Heart right ventricle (tissue), 16 donors: ENCODE measurements around the gene DDX1. TPM values are rescaled to one million over a fixed set of nuclear protein-coding genes. Genes with fewer than 3 reads are reported as not detected.

ENCODE experiments used
- ATAC-seq, 8 donors: fragments of 200-7000 bp; cut with Tn5 transposase; one replicate each; pipeline ENCODE4 v1.9.1; 2020; ENCODE audit warnings: mild to moderate bottlenecking in 8 of 8, moderate library complexity in 8 of 8, moderate number of reproducible peaks in 1 of 8
- DNase-seq, 2 donors: peaks; one replicate each; pipeline ENCODE4 v3.0.0-alpha.2; 2020
- H3K27ac ChIP-seq, 10 donors: fragments of 200-600 bp; sonication (generic) in 2 of 10; one replicate each; pipeline versions ENCODE4 v1.5.0 to v1.8.0; 2020 to 2022; ENCODE audit warnings: mild to moderate bottlenecking in 3 of 10
- H3K27me3 ChIP-seq, 7 donors: fragments of 200-600 bp; one replicate each; pipeline ENCODE4 v1.8.0; 2021 to 2022; ENCODE audit warnings: mild to moderate bottlenecking in 2 of 7
- H3K36me3 ChIP-seq, 9 donors: fragments of 200-600 bp; sonication (generic) in 1 of 9; one replicate each; pipeline versions ENCODE4 v1.5.0 to v1.8.0; 2020 to 2022; ENCODE audit warnings: mild to moderate bottlenecking in 2 of 9
- H3K4me1 ChIP-seq, 9 donors: fragments of 200-600 bp; sonication (generic) in 1 of 9; one replicate each; pipeline versions ENCODE4 v1.5.0 to v1.8.0; 2020 to 2022; ENCODE audit warnings: mild to moderate bottlenecking in 4 of 9
- H3K4me3 ChIP-seq, 10 donors: fragments of 200-600 bp; sonication (generic) in 2 of 10; one replicate each; pipeline versions ENCODE4 v1.5.0 to v1.8.0; 2020 to 2022; ENCODE audit warnings: mild to moderate bottlenecking in 7 of 10, moderate library complexity in 2 of 10
- H3K9me3 ChIP-seq, 11 donors: fragments of 200-600 bp in 10 of 11; sonication (generic) in 2 of 11; one replicate each; pipeline versions ENCODE4 v1.5.0 to v1.8.0; 2013 to 2022; ENCODE audit warnings: mild to moderate bottlenecking in 2 of 11, control low read depth in 1 of 11, moderate library complexity in 1 of 11
- CTCF ChIP-seq, 9 donors: fragments of 200-600 bp; sonication (generic) in 2 of 9; IDR thresholded peaks; one replicate each; pipeline versions ENCODE4 v1.5.0 to v1.8.0; 2021 to 2022; ENCODE audit warnings: antibody characterized with exemption in 9 of 9, mild to moderate bottlenecking in 5 of 9, moderate library complexity in 1 of 9
- WGBS, 2 donors: extraction: QIAGEN DNeasy Blood & Tissue Kit; methylation state at CpG; one replicate each; pipeline ENCODE4 v1.1.7; 2013; ENCODE audit warnings: inconsistent platforms in 1 of 2; 5-methylcytosine and 5-hydroxymethylcytosine counted together
- intact Hi-C, 10 donors: fragments of 100-400 bp; cut with DNase I; formaldehyde crosslinking; loops; one replicate each; pipeline versions ENCODE4 v1.11.1 to v1.14.2; 2022
- polyA plus RNA-seq, 2 donors: library from polyadenylated mRNA; stranded (reverse); fragments of 200-250 nt; gene quantifications; one replicate each; pipeline ENCODE4 v1.2.3, GENCODE V29; 2013
- total RNA-seq, 10 donors: library from RNA; stranded (reverse); fragmentation: NEBNext Ultra II Directional in 3 of 10; extraction: Animal tissue kit (Norgen Biotek cat#: 25700) in 3 of 10; gene quantifications; one replicate each; pipeline versions ENCODE4 v1.2.1 to v1.2.4, GENCODE V29; 2021 to 2023
- donor health status: Arrhythmogenic right ventricular cardiomyopathy.
- donor health status: ischemic (EF 13 %, LVEDD 7.1; RV severe dilation, severe dysfunction).
- donor health status: healthy with polysubstance abuse.
- donor health status: DM: no; HTN: yes; CAD: no.
- donor health status: DM: no; HTN: no; CAD: no.
- donor health status: ischemic (EF 25% LVEDD 6.9; RV normal size, moderate dysfunction).
- donor health status: ischemic (EF 25% LVEDD 5.7; RV mildly dilated, moderate dysfunction).
- donor health status: healthy.
- donor health status: DM: yes; HTN: yes; CAD: no.
- donor health status: Ischemic cardiomyopathy.
- donor health status: ischemic (EF 35%, LVEDD 5.7; RV mildly dilated, moderate dysfunction).
- donor health status: nonischemic (EF 11% LVEDD 7.7; RV severe dilation, severe dysfunction).
- donor health status: DM: yes; HTN: yes; CAD: no.
- donor health status: PGD.
- donor health status: ischemic (EF 29% LVEDD 5.4; RV normal size, mild dysfunction).
- donor health status: nonischemic (EF 23%, LVEDD 6.1; RV moderate dilation, normal function).

DDX1 gene
- total and polyA plus RNA-seq, 12 donors: 80.1 to 183 (median 157) TPM

- H3K27me3 ChIP-seq: no peaks in the 10 kb centered on the region
- intact Hi-C loops: no loop called here
- TF ChIP-seq CTCF (IDR thresholded peaks at IDR 0.05): no peak
- H3K4me1 ChIP-seq: peaks cover 0 to 14% (median 0%) of the 10 kb centered on the region in 9 donors
- 80 to 85% methylated on average over 6 of the region's 6 CpGs for WGBS, 2 donors
- H3K36me3 ChIP-seq: peaks cover 0 to 79% (median 31%) of the 10 kb centered on the region in 9 donors
- DNase-seq: no peak
- ATAC-seq: no peak
- no peak overlapping the region for H3K27ac ChIP-seq
- no peaks in the 10 kb centered on the region for H3K9me3 ChIP-seq
- H3K4me3 ChIP-seq: no peak overlapping the region
Observed at GRCh38 chr2:15614545-15615300, 23.1 kb downstream of the DDX1 start.

GRCh38 chr2:15615301-15615920, 23.7 kb downstream of the DDX1 start:
- Histone ChIP-seq H3K36me3 (peaks cover 0 to 79% (median 36%) of the 10 kb centered on the region in 9 donors), H3K4me3 (no peak overlapping the region), H3K4me1 (peaks cover 0 to 13% (median 0%) of the 10 kb centered on the region in 9 donors), H3K9me3 (no peaks in the 10 kb centered on the region), H3K27me3 (no peaks in the 10 kb centered on the region), H3K27ac (no peak overlapping the region)
- ATAC-seq (no peak), DNase-seq (no peak)
- TF ChIP-seq CTCF (IDR thresholded peaks at IDR 0.05): no peak
- 79% methylated on average over 3 of the region's 3 CpGs for WGBS, 2 donors
- intact Hi-C loops: no loop called here

GRCh38 chr2:15616429-15616828, 24.8 kb downstream of the DDX1 start:
- ATAC-seq (no peak), DNase-seq (no peak)
- intact Hi-C loops: no loop called here
- TF ChIP-seq CTCF (IDR thresholded peaks at IDR 0.05): no peak
- WGBS, 2 donors: 94 to 96% methylated on average over 4 of the region's 4 CpGs
- peaks cover 0 to 10% (median 0%) of the 10 kb centered on the region in 9 donors for H3K4me1 ChIP-seq
- H3K36me3 ChIP-seq: peaks cover 0 to 86% (median 45%) of the 10 kb centered on the region in 9 donors
- no peaks in the 10 kb centered on the region for H3K27me3 ChIP-seq
- no peak overlapping the region for H3K4me3 ChIP-seq
- no peak overlapping the region for H3K27ac ChIP-seq
- H3K9me3 ChIP-seq: no peaks in the 10 kb centered on the region

GRCh38 chr2:15616850-15617777, 25.4 kb downstream of the DDX1 start:
- intact Hi-C loops: no loop called here
- 95 to 98% methylated on average over 3 of the region's 3 CpGs for WGBS, 2 donors
- Histone ChIP-seq H3K27me3 (no peaks in the 10 kb centered on the region), H3K9me3 (no peaks in the 10 kb centered on the region), H3K4me3 (no peak overlapping the region), H3K36me3 (peaks cover 0 to 93% (median 52%) of the 10 kb centered on the region in 9 donors), H3K27ac (no peak overlapping the region), H3K4me1 (peaks cover 0 to 10% (median 0%) of the 10 kb centered on the region in 9 donors)
- no peak for DNase-seq
- ATAC-seq: no peak
- TF ChIP-seq CTCF (IDR thresholded peaks at IDR 0.05): no peak
